ENCODE measurements around the gene IQSEC3.
"Not testable (repeated sequence)": the region's sequence is repeated elsewhere in the genome, so short reads cannot be mapped to it uniquely, and the experiment has no call there.

Gene IQSEC3

DNA sequence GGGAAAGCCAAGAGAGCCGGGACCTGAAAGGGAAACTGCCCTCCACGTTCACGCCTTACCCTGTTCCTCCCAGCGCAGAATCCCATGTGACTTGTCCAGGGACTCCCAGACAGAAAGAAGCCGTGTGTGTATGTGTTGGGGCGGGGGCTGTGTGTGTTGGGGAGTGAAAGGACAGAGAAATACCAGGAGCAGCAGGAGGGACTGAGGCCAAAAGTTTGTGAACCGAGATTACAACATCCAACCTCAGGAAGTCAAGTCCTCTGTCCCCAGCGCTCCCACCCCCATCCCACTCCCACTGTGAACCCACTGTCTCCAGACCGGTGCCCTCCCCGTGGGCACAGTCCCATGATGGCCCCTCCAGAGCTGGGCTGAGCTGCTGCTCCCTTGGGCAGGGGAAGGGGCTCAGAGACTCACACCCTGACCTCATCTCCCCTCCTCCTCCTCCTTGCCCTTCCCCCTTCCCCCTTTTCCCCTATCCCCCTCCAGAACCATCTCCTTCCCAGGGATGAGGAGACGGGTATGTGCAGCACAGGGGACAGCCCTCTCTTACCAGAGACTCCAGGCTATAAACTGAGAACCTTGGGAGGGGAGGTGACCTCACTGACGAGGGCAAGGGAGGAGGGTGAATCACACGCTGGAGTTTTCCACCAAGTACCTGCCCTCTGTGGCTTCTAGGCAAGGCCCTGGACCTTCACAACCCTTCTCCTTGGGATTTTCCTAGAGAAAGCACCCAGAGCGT is 147.6 kb downstream of the IQSEC3 start, which contains the start of gene SLC6A12:
Gene SLC6A12, minus strand, starts transcription at position 155 of the 739 bp plus-strand sequence. CDS start 4,171 bp downstream, outside the sequence.
- no peak for DNase-seq (ENCODE audit: low read depth in 2 of 2)

DNA sequence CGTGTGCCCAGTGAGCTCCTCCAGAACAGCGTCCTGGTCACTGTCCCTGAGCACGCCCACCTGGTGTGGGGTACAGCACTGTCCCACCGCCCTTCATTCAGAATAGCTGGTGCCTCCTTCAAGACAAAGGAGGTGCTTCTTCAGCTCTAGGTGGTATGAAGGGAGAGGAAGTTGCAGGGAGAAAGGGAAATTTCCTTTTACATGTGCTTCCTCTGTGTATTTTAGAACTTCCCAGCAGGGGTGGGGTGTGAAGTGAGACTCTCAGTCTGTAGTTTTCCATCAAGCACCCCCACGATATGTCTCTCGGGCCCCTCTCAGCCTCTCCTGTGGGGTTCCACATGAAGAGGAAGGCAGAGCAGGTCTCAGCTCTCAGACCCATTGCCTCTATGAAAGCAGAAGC is 148.5 kb downstream of the IQSEC3 start:
- DNase-seq (ENCODE audit: low read depth in 2 of 2), result no peak

- DNase-seq (ENCODE audit: low read depth in 2 of 2), result not testable (repeated sequence)
These were observed 150.5 kb downstream of the IQSEC3 start for GRCh38 chr12:217029-217428.

DNA sequence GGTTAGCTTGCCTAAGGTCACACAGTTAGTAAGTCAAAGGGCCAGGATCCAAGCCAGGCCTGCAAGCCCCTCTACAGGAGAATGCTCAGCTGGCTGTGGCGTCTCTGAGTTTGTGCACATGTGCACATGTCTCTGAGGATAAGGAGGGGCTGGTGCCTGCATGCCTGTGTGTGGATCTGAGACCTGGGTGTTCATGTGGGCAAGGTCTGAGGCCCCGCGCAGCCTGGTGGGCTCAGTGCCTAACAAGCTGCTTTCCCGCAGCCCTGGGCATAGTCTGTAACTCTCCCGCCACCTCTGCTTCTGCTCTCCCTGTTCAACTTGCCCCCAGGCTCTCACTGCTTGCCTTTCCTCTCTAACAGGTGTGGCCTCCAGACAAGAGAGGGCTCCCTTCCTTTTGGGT is 151.7 kb downstream of the IQSEC3 start:
- DNase-seq (ENCODE audit: low read depth in 2 of 2), result no peak

DNA sequence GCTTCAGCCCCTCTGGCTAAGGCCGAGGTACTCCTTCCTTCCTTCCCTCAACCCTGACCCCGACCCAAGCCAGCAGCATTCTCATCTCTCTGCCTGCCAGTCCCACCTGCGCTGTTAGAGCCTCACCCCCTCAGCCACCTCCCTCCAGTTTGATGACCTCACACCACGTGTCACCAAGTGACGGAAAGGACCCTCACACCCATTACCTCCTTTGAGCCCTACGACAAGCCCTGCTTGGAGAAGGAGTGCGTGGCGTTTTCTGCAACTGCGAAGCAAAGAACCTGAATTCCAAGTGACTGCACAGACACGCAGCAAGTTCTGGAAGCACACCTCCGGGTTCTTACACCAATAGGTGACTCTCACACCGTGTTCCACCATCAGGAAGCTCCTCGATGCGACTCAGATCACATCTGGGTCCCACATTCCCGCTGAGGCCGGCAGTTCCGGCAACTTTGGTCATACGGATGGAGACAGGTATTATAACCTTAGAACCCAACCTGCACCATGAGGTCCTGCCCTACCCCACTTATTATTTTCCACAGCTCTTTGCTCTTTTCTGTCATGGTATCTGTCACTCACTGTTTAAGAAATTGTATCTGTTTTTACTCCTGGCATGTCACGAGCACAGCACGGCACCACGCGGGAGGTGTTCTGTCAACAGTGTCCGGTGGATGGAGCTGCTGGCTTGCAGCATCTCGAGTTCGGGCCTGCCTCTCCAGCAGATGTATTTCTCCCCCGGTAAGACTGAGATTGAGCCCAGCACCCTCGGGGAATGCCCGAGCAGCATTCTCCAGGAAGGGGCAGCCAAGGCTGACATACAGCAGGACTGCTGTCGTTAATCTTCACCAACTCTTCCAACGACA is 152.4 kb downstream of the IQSEC3 start:
- no peak for DNase-seq (ENCODE audit: low read depth in 2 of 2)

- peak in 1 of 2 donors; percentile 4 for DNase-seq (ENCODE audit: low read depth in 2 of 2)
These were observed 153.4 kb downstream of the IQSEC3 start for GRCh38 chr12:219891-220352.

DNA sequence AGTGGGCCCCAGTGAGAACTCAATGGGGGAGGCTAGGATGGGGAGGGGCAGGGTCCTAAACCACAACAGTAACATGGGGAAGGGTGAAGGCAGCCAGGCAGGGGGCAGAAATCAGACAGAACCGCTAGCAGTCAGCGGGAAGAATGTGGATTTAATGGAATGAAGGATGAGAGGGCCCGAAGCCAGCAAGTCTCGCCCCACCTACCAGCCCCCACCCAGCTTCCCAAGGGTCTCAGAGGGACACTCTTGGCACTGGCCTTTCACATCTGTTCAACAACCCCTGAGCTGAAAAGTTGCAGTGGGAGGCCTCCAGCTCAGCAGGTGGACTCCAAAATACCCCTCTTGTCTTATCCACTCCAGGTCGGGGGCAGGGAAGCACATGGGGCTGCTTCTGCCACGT is 153.9 kb downstream of the IQSEC3 start:
- DNase-seq (ENCODE audit: low read depth in 2 of 2), result no peak

DNA sequence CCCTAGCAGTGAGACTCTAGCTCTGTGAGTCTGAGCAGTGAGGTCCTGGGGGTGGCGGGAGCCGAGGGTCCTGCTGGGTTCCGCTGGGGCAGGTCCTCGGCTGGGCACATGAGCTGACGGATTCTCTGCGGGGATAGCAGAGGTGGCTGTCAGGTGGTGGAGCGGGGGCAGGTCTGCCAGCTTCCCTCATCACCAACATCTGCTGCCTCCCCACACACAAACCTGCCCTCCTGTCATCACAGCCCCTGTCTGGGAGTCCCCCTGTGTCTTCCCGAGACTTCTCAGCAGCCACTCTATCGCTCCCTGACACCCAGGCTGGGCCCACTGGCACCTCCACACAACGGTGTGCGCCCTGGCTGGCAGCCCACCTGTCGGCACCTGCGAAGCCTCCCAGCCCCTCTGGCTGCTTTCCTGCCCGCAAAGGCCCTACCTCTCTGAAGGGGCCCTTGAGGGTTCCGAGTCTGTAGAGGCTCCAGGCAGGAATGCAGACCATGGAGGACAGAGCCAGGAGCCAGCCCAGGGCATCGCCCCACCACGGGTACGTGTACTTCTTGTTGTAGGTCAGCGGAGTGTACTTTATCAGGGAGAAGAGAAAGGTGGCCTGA is 154.5 kb downstream of the IQSEC3 start:
- no peak for DNase-seq (ENCODE audit: low read depth in 2 of 2)

GRCh38 chr12:221736-222135 is 155.2 kb downstream of the IQSEC3 start:
- no peak for DNase-seq (ENCODE audit: low read depth in 2 of 2)

DNA sequence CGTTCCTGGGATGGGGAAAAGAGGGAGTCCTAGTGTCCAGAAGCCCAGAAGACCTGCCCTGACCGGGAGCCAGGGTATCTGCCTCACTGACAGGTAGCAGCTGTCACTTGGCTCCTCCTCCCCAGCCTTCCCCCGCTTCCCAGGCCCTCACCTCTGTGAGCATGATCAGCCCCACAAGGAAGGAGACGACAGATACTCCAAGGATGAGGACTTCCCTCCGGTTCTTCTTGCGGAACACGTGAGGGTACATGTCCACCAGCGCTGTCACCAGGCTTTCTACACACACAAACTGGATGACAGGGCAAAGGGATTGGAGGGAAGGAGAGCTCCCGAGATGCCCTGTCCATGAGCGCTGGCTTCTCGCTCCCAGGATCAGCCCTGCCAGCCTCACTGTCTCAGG is 157.3 kb downstream of the IQSEC3 start:
- DNase-seq (ENCODE audit: low read depth in 2 of 2), result no peak

DNA sequence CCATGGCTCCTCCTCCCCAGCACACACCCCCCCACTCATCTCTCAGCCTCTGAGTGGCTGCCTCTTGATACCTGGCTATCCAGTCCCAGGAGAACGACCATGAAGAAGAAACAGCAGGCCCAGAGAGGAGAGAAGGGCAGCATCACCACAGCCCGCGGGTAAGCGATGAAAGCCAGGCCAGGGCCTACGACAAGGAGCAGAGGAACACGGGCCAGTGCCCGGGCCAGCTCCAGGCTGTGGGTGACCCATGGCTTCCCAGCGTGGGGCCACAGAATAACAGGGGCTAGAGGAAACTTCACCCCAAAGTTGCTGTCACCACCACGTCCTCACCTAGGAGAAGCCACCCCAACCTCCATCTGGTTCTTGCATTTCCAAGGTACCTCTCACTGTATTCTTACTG is 157.8 kb downstream of the IQSEC3 start:
- DNase-seq (ENCODE audit: low read depth in 2 of 2), result no peak

DNA sequence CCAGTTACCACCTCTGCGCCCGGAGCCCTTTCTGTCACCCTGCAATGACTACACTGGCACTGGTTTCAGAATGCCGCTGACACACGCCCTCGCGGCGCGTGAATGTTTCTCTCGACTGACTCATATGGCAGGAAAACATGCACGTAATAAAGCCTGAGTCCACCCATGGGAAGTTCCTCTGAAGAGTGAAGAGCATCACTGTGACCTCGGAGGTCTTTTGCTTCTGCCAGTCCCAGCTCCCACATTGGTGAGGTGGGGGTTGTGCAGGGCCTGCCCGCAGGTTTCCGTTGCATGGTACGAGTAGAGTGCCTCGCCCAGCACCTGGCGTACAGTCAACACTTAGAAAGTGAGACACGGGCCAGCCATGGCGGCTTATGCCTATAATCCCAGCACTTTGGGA is 158.4 kb downstream of the IQSEC3 start:
- DNase-seq (ENCODE audit: low read depth in 2 of 2), result no peak

DNA sequence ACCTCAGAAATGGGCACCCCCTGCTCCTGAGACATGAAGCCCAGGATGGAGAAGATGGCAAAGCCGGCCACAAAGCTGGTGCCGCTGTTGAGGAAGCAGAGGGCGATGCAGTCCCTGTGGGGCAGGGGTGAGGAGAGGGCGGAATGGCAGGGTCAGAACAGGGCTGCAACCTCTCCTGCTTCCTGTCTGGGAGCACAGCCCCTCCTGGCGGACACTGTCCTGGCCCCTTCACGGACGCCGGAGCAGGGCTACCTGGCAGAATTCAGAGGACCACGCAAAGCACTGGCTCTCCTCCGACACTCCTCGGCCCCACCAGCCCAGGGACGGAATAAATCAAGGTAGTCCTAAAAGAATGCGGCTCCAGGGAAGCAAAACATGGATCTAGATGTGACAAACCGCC is 159.8 kb downstream of the IQSEC3 start:
- no peak for DNase-seq (ENCODE audit: low read depth in 2 of 2)

DNA sequence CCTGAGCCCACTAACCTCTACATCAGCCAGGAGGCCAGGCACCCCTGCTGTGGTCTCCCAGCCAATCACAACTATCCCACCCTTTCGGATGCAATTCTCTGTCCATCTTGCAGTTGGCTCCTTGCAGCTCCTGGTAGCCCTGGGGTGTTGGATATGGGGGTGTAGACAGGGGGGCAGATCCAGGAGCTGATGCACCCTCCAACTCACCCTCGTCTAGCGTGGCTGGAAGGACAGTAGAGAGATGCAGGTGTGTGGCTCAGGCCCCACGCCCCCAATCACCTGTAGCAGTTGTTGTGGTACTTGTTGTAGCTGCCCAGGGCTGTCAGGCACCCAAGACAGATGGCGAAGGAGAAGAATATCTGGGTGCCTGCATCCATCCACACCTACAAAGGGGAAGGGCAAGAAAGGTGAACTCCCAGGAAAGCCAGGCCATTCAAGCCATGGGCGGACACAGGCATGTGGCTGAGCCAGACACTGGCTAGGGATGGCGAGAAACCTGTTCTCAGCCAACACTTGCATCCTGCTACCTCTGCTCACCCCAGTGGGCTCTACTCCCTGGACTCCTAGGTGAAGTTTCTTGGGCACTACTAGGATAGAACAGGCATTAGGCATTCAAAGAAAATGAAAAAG is 160.8 kb downstream of the IQSEC3 start:
- no peak for DNase-seq (ENCODE audit: low read depth in 2 of 2)
